CD4-positive, alpha-beta T cell (primary cell): ENCODE measurements around the gene HSH2D. TPM values are rescaled to one million over a fixed set of nuclear protein-coding genes. Genes with fewer than 3 reads are reported as not detected.

Experiments
- ATAC-seq: fragments of 200-7000 bp; cut with Tn5 transposase; one replicate; pipeline ENCODE4 v1.10.0; 2022; ENCODE audit warnings: mild to moderate bottlenecking; ENCODE audit not compliant: poor library complexity
- CTCF ChIA-PET: fragments of 350-600 bp; sonication (Branson Sonifier 250); formaldehyde crosslinking; loops from one replicate; lab custom pipeline; 2021; ENCODE audit warnings: antibody characterized with exemption, inconsistent platforms; lab: Charles Lee
- POLR2A ChIA-PET: fragments of 350-600 bp; sonication (Branson Sonifier 250); formaldehyde crosslinking; loops from one replicate; lab custom pipeline; 2021; ENCODE audit warnings: antibody characterized with exemption, inconsistent platforms; lab: Charles Lee
- DNase-seq, 14 experiments: peaks; one replicate each; pipeline ENCODE4 v3.0.0-alpha.2; 2013 to 2020; ENCODE audit warnings: mixed read lengths in 2 of 14
- H3K27ac ChIP-seq, 2 donors: one replicate each; pipeline versions ENCODE4 v1.5.1 to v1.7.0; 2013; ENCODE audit warnings: low read length in 2 of 2, low read depth in 1 of 2, mild to moderate bottlenecking in 1 of 2
- H3K27me3 ChIP-seq, 2 experiments: 1 replicate in 1 of 2; 2 replicates in 1 of 2; pipeline versions ENCODE4 v1.6.1 to v1.7.0; 2013; ENCODE audit warnings: low read length in 2 of 2, control low read depth in 1 of 2, mild to moderate bottlenecking in 1 of 2, moderate library complexity in 1 of 2; ENCODE audit not compliant: insufficient read depth in 2 of 2, control insufficient read depth in 1 of 2
- H3K36me3 ChIP-seq: one replicate; pipeline ENCODE4 v1.6.1; 2013; ENCODE audit warnings: low read length, control low read depth; ENCODE audit not compliant: insufficient read depth
- H3K4me1 ChIP-seq: one replicate; pipeline ENCODE4 v1.6.1; 2013; ENCODE audit warnings: low read length, control low read depth; ENCODE audit not compliant: insufficient read depth
- H3K4me3 ChIP-seq: one replicate; pipeline ENCODE4 v1.5.1; 2013; ENCODE audit warnings: mild to moderate bottlenecking, low read length, moderate library complexity
- H3K9me3 ChIP-seq, 2 experiments: 1 replicate in 1 of 2; 2 replicates in 1 of 2; pipeline versions ENCODE4 v1.6.1 to v1.7.0; 2013; ENCODE audit warnings: low read length in 2 of 2, mild to moderate bottlenecking in 2 of 2, control low read depth in 1 of 2, moderate library complexity in 1 of 2; ENCODE audit not compliant: control insufficient read depth in 1 of 2, insufficient read depth in 1 of 2
- H3K27ac Mint-ChIP-seq: one replicate; pipeline ENCODE4 v1.8.0; 2020; ENCODE audit warnings: mixed read lengths
- H3K27me3 Mint-ChIP-seq: one replicate; pipeline ENCODE4 v1.8.0; 2021; ENCODE audit warnings: mixed read lengths
- H3K36me3 Mint-ChIP-seq: one replicate; pipeline ENCODE4 v1.8.0; 2021; ENCODE audit warnings: low read depth, mixed read lengths
- H3K4me1 Mint-ChIP-seq: one replicate; pipeline ENCODE4 v1.8.0; 2021; ENCODE audit warnings: low read depth, mixed read lengths
- H3K4me3 Mint-ChIP-seq: one replicate; pipeline ENCODE4 v1.8.0; 2020; ENCODE audit warnings: mild to moderate bottlenecking, mixed read lengths
- H3K9me3 Mint-ChIP-seq: one replicate; pipeline ENCODE4 v1.8.0; 2020; ENCODE audit warnings: mixed read lengths
- CTCF ChIP-seq: fragments of 200-600 bp; IDR thresholded peaks from one replicate; pipeline ENCODE4 v1.8.0; 2022; ENCODE audit warnings: antibody characterized with exemption, mild to moderate bottlenecking
- intact Hi-C, 2 experiments: fragments of 100-400 bp; cut with DNase I in 1 of 2; cut with micrococcal nuclease in 1 of 2; formaldehyde crosslinking; loops; one replicate each; pipeline versions ENCODE4 v1.15.1 to v1.9.0; 2023 to 2025; cut with DNase I, micrococcal nuclease
- total RNA-seq, 174 experiments: library from RNA in 2 of 174; stranded (reverse) in 2 of 174; gene quantifications; one replicate each; pipeline ENCODE4 v1.2.3 and lab custom pipeline; 2021 to 2026

The HSH2D gene
- total RNA-seq, 2 experiments from 2014 or later: 46.0 to 46.9 TPM

GRCh38 chr19:16146112-16146511 is 2.6 kb downstream of the HSH2D start:
- Histone ChIP-seq H3K4me3 (no peak overlapping the region), H3K4me1 (peaks cover 53% of the 10 kb centered on the region)
- H3K27ac Mint-ChIP-seq: no peak overlapping the region

GRCh38 chr19:16148443-16149229 is 5.2 kb downstream of the HSH2D start:
- ChIA-PET POLR2A (no interaction called here), CTCF (no interaction called here)
- intact Hi-C loops: no loop called here
- H3K27ac Mint-ChIP-seq: no peak overlapping the region
- H3K4me1 ChIP-seq: peaks cover 38% of the 10 kb centered on the region
- peaks cover 47% of the 10 kb centered on the region for H3K36me3 ChIP-seq
- H3K4me1 Mint-ChIP-seq: peaks cover 18% of the 10 kb centered on the region
- H3K9me3 Mint-ChIP-seq: no peaks in the 10 kb centered on the region
- H3K4me3 ChIP-seq: no peak overlapping the region
- no peaks in the 10 kb centered on the region for H3K9me3 ChIP-seq
- no peak overlapping the region for H3K27ac ChIP-seq
- no peaks in the 10 kb centered on the region for H3K27me3 Mint-ChIP-seq
- ATAC-seq (no peak), DNase-seq (no peak)
- TF ChIP-seq CTCF: no peak
- H3K36me3 Mint-ChIP-seq: peaks cover 49% of the 10 kb centered on the region
- no peaks in the 10 kb centered on the region for H3K27me3 ChIP-seq
- H3K4me3 Mint-ChIP-seq: no peak overlapping the region

More at GRCh38 chr19:16146112-16146511, 2.6 kb downstream of the HSH2D start:
- Histone ChIP-seq H3K27ac (no peak overlapping the region), H3K36me3 (peaks cover 27% of the 10 kb centered on the region), H3K27me3 (no peaks in the 10 kb centered on the region), H3K9me3 (no peaks in the 10 kb centered on the region)
- peak overlapping the region; percentile 42 for H3K4me3 Mint-ChIP-seq
- peaks cover 26% of the 10 kb centered on the region for H3K36me3 Mint-ChIP-seq
- DNase-seq (no peak), ATAC-seq (no peak)
- TF ChIP-seq CTCF: no peak
- CTCF ChIA-PET: no interaction called here
- intact Hi-C loops: no loop called here
- H3K4me1 Mint-ChIP-seq: peaks cover 28% of the 10 kb centered on the region
- POLR2A ChIA-PET: interaction anchor here (0.7 kb wide), 1 partner anchor 57 kb away, joined by 4 read pairs; no protein-coding TSS in a partner anchor
- H3K9me3 Mint-ChIP-seq: no peaks in the 10 kb centered on the region
- no peaks in the 10 kb centered on the region for H3K27me3 Mint-ChIP-seq

GRCh38 chr19:16153582-16154336 is 10.3 kb downstream of the HSH2D start:
- Mint-ChIP-seq H3K4me1 (no peaks in the 10 kb centered on the region), H3K27me3 (no peaks in the 10 kb centered on the region), H3K9me3 (no peaks in the 10 kb centered on the region), H3K27ac (no peak overlapping the region), H3K4me3 (no peak overlapping the region), H3K36me3 (peaks cover 86% of the 10 kb centered on the region)
- peaks cover 78% of the 10 kb centered on the region for H3K36me3 ChIP-seq
- ATAC-seq (no peak), DNase-seq (no peak)
- CTCF ChIA-PET: no interaction called here
- H3K4me1 ChIP-seq: no peaks in the 10 kb centered on the region
- H3K27ac ChIP-seq: no peak overlapping the region
- intact Hi-C loops: loop anchor here in 1 of 2 experiments (5.0 kb wide), 1 partner anchor 41 kb away; the partner anchor contains the start of gene RAB8A
- H3K4me3 ChIP-seq: no peak overlapping the region
- TF ChIP-seq CTCF: no peak
- POLR2A ChIA-PET: interaction anchor here (1.3 kb wide), 1 partner anchor 10 kb away, joined by 4 read pairs; no protein-coding TSS in a partner anchor
- no peaks in the 10 kb centered on the region for H3K9me3 ChIP-seq
- no peaks in the 10 kb centered on the region for H3K27me3 ChIP-seq
